Bronchial epithelial cell (primary cell): ENCODE data around the gene ARPC2. TPM values are rescaled to one million over a fixed set of nuclear protein-coding genes. Genes with fewer than 3 reads are reported as not detected.

Source experiments
- DNase-seq: peaks from one replicate; pipeline ENCODE4 v3.0.0-alpha.2; 2010; ENCODE audit warnings: low read depth
- FAIRE-seq: peaks from 2 replicates; lab custom pipeline; 2011; peaks lifted over from hg19 to GRCh38; lab: Jason Lieb, UNC
- H3K27me3 ChIP-seq: 2 replicates; pipeline ENCODE4 v1.5.1; 2011; ENCODE audit warnings: low read length; ENCODE audit not compliant: control insufficient read depth, insufficient read depth
- H3K36me3 ChIP-seq: 2 replicates; pipeline ENCODE4 v1.5.1; 2011; ENCODE audit warnings: low read length; ENCODE audit not compliant: control insufficient read depth, insufficient read depth
- H3K4me3 ChIP-seq: 2 replicates; pipeline ENCODE4 v1.5.1; 2011; ENCODE audit warnings: mild to moderate bottlenecking, low read depth, low read length, control low read depth
- total RNA-seq: library from RNA; depleted of rRNA; stranded (reverse); fragments of >200 nt; gene quantifications from 2 replicates; pipeline ENCODE4 v1.2.1, GENCODE V29; 2014
- TF ChIP-seq, protein P1 (sequence below): IDR thresholded peaks from 2 replicates; pipeline ENCODE4 v1.5.1; 2011; ENCODE audit warnings: mild to moderate bottlenecking, moderate library complexity, low read length, control low read depth, inconsistent platforms; ENCODE audit not compliant: insufficient read depth, severe bottlenecking

The ARPC2 gene
- total RNA-seq, 1 donor from 2014 or later, result 504 TPM

DNA sequence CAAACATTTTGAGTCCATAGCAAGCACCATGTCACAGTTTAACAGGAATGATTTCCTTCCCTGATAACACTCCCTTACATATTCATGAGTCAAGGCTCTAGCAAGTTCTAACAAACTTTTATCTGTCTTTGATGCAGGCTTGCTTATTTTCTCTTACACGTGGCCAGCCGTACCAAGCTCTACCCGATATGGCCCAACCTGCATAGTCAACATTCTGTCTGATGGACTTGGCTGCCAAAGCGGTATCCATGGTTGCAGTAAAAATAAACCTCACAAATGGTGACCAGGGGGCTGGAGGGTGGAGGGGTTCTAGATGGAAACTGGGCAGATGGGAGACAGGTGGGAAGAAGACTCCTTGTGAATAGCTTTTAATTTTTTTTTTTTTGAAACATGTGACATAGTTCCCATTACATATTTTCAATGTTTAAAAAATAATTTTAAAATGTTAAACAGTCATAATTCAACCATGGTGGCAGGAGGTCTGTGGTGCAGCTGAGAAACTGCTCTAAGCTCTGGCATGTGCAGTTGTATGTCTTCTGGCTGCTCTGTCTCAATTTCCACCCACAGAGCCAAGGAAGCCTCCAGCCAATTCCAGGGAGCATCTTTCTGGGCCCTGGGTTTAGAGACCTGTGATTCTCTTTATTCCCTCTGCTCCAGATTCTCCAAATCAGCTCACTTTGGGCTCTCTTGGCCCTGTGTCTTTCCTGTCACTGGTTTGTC, 29.5 kb upstream of the ARPC2 start:
- DNase-seq (peak; percentile 61), FAIRE-seq (no peak)
- TF ChIP-seq, protein P1, sequence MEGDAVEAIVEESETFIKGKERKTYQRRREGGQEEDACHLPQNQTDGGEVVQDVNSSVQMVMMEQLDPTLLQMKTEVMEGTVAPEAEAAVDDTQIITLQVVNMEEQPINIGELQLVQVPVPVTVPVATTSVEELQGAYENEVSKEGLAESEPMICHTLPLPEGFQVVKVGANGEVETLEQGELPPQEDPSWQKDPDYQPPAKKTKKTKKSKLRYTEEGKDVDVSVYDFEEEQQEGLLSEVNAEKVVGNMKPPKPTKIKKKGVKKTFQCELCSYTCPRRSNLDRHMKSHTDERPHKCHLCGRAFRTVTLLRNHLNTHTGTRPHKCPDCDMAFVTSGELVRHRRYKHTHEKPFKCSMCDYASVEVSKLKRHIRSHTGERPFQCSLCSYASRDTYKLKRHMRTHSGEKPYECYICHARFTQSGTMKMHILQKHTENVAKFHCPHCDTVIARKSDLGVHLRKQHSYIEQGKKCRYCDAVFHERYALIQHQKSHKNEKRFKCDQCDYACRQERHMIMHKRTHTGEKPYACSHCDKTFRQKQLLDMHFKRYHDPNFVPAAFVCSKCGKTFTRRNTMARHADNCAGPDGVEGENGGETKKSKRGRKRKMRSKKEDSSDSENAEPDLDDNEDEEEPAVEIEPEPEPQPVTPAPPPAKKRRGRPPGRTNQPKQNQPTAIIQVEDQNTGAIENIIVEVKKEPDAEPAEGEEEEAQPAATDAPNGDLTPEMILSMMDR, result no peak

DNA sequence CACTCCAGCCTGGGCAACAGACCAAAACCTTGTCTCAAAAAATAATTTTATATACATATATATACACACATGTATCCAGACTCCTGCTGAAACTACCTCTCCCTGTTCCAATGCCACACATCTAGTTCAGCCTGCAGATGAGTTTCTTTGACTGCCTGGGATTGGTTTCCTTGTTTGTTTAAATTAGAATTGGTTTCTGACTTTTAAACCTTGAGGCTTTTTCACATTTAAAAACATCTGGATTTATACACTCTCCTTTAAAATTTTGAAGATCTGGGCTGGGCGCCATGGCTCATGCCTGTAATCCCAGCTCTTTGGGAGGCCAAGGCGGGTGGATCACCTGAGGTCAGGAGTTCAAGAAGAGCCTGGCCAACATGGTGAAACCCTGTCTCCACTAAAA, 28.5 kb upstream of the ARPC2 start:
- no peaks in the 10 kb centered on the region for H3K36me3 ChIP-seq
- TF ChIP-seq, protein P1, result no peak
- H3K4me3 ChIP-seq, result no peak overlapping the region
- no peaks in the 10 kb centered on the region for H3K27me3 ChIP-seq
- DNase-seq, result no peak
- FAIRE-seq, result no peak

More for the DNA sequence above, 29.5 kb upstream of the ARPC2 start:
- no peak overlapping the region for H3K4me3 ChIP-seq
- H3K36me3 ChIP-seq, result no peaks in the 10 kb centered on the region
- H3K27me3 ChIP-seq, result no peaks in the 10 kb centered on the region

DNA sequence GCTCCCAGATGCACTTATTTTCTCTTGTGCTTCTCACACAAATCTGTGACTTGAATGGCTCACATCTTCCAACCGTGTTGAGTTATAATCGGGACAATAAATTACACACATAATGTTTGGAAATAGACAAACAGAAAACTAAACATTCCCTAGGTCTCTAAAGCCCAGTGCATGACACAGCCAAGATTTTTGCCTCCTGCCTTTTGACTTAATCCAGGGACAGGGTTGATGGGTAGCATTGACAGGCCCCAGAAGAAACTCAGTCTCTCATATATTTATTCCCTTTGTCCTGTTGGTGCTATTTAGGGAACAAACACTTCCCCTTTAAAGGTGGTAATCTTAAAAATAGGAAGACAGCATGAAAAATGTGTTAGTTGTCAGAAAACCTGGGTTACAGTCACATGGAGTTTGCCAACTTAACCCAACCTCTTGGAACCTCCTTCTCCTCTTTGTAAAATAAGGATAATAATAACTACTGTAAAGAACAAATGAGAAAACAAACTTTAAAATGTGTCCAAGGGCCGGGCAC, 24.0 kb upstream of the ARPC2 start:
- Histone ChIP-seq H3K27me3 (no peaks in the 10 kb centered on the region), H3K36me3 (no peaks in the 10 kb centered on the region), H3K4me3 (no peak overlapping the region)
- DNase-seq, result no peak
- TF ChIP-seq, protein P1, result no peak
- no peak for FAIRE-seq

DNA sequence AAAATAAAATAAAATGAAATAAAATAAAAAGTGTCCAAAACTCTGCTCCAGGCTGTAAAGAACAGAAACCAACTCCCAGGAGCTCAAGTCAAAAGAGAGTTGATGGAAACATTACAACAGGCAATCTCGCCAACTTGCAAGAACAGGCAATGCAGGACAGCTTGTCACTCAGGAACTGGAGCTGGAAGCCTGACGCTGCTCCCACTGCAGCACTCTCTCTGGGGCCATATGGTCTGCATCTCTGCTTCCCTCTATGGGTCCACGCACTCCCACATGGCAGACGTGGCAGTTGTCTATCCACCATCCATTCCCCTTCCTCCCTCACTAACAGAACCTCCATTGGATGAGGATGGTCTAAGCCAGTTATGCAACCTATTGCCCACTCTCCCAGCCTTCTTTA, 23.3 kb upstream of the ARPC2 start:
- TF ChIP-seq, protein P1, result no peak
- no peak for DNase-seq
- no peak overlapping the region for H3K4me3 ChIP-seq
- no peak for FAIRE-seq
- H3K36me3 ChIP-seq, result no peaks in the 10 kb centered on the region
- H3K27me3 ChIP-seq, result no peaks in the 10 kb centered on the region

DNA sequence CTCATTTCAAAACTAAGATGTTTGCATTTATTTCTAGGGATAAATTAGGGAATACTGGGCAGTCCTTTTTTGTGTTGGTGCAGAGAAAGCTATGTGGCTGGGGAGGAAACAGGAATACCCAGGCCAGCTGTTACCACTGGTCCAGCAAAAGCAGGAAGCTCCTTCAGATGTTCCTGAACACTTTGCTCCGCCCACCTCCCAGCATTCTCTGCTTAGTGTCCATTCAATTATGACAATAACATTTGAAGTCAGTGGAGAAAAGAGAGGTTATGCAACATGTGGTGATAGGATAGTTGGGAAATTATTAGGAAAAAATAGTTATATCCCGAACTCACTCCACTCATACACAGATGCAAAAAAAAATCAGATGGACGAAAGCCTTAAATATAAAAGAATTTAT, 22.1 kb upstream of the ARPC2 start:
- TF ChIP-seq, protein P1, result no peak
- FAIRE-seq (no peak), DNase-seq (no peak)
- H3K36me3 ChIP-seq, result no peaks in the 10 kb centered on the region
- H3K27me3 ChIP-seq, result no peaks in the 10 kb centered on the region
- H3K4me3 ChIP-seq, result no peak overlapping the region
